Astrocyte (in vitro differentiated cells and primary cell): Measurements from ENCODE around the gene ZNF197. TPM values are rescaled to one million over a fixed set of nuclear protein-coding genes. Genes with fewer than 3 reads are reported as not detected.

Experiments
- DNase-seq: peaks from one replicate; pipeline ENCODE4 v3.0.0-alpha.2; 2010; ENCODE audit warnings: low read depth
- FAIRE-seq: peaks from 2 replicates; lab custom pipeline; 2011; peaks lifted over from hg19 to GRCh38; lab: Jason Lieb, UNC
- H2AFZ ChIP-seq: 2 replicates; pipeline ENCODE4 v1.6.0; 2012; ENCODE audit warnings: low read depth, low read length, inconsistent platforms
- H3K27ac ChIP-seq: 2 replicates; pipeline ENCODE4 v1.5.1; 2011; ENCODE audit warnings: low read depth, low read length, inconsistent platforms
- H3K27me3 ChIP-seq: 2 replicates; pipeline ENCODE4 v1.6.0; 2011; ENCODE audit warnings: low read length, inconsistent platforms; ENCODE audit not compliant: insufficient read depth
- H3K36me3 ChIP-seq: 2 replicates; pipeline ENCODE4 v1.5.1; 2011; ENCODE audit warnings: low read length, inconsistent platforms; ENCODE audit not compliant: insufficient read depth
- H3K4me1 ChIP-seq: 2 replicates; pipeline ENCODE4 v1.5.1; 2011; ENCODE audit warnings: low read length, inconsistent platforms; ENCODE audit not compliant: insufficient read depth
- H3K4me2 ChIP-seq: 2 replicates; pipeline ENCODE4 v1.6.0; 2012; ENCODE audit warnings: low read length, inconsistent platforms
- H3K4me3 ChIP-seq: 2 replicates; pipeline ENCODE4 v1.5.1; 2011; ENCODE audit warnings: low read depth, mild to moderate bottlenecking, low read length, inconsistent platforms; ENCODE audit not compliant: insufficient read depth
- H3K79me2 ChIP-seq: 2 replicates; pipeline ENCODE4 v1.6.0; 2012; ENCODE audit warnings: mild to moderate bottlenecking, low read length, inconsistent platforms; ENCODE audit not compliant: insufficient read depth
- H3K9ac ChIP-seq: 2 replicates; pipeline ENCODE4 v1.6.0; 2012; ENCODE audit warnings: mild to moderate bottlenecking, low read length, inconsistent platforms
- H3K9me3 ChIP-seq: 2 replicates; pipeline ENCODE4 v1.5.1; 2012; ENCODE audit warnings: low read depth, mild to moderate bottlenecking, low read length, inconsistent platforms; ENCODE audit not compliant: insufficient read depth
- H4K20me1 ChIP-seq: 2 replicates; pipeline ENCODE4 v1.6.0; 2012; ENCODE audit warnings: low read length, inconsistent platforms; ENCODE audit not compliant: insufficient read depth
- H3K27ac Mint-ChIP-seq: one replicate; pipeline ENCODE4 v1.8.0; 2021; ENCODE audit warnings: mild to moderate bottlenecking, mixed read lengths; ENCODE audit not compliant: unreplicated experiment
- H3K27me3 Mint-ChIP-seq: one replicate; pipeline ENCODE4 v1.8.0; 2021; ENCODE audit warnings: low read depth, mixed read lengths; ENCODE audit not compliant: unreplicated experiment
- H3K36me3 Mint-ChIP-seq: one replicate; pipeline ENCODE4 v1.8.0; 2021; ENCODE audit warnings: low read depth, mixed read lengths; ENCODE audit not compliant: unreplicated experiment
- H3K4me1 Mint-ChIP-seq: one replicate; pipeline ENCODE4 v1.8.0; 2021; ENCODE audit warnings: low read depth, mixed read lengths; ENCODE audit not compliant: unreplicated experiment
- H3K4me3 Mint-ChIP-seq: one replicate; pipeline ENCODE4 v1.8.0; 2021; ENCODE audit warnings: mild to moderate bottlenecking, moderate library complexity, mixed read lengths; ENCODE audit not compliant: unreplicated experiment
- H3K9me3 Mint-ChIP-seq: one replicate; pipeline ENCODE4 v1.8.0; 2021; ENCODE audit warnings: mild to moderate bottlenecking, mixed read lengths; ENCODE audit not compliant: unreplicated experiment
- EZH2 ChIP-seq: IDR thresholded peaks from 2 replicates; pipeline ENCODE4 v1.6.1; 2012; ENCODE audit warnings: mild to moderate bottlenecking, low read length, inconsistent platforms; ENCODE audit not compliant: insufficient read depth
- total RNA-seq: library from RNA; stranded (reverse); gene quantifications from 2 replicates; pipeline ENCODE4 v1.2.1, GENCODE V29; 2021
- TF ChIP-seq, protein P1 (sequence below): IDR thresholded peaks from 2 replicates; pipeline ENCODE4 v1.5.1; 2011; ENCODE audit warnings: low read depth, mild to moderate bottlenecking, inconsistent platforms, low read length, moderate library complexity; ENCODE audit not compliant: insufficient read depth

ZNF197 gene
- total RNA-seq, 1 donor from 2014 or later, result 20.4 TPM

DNA sequence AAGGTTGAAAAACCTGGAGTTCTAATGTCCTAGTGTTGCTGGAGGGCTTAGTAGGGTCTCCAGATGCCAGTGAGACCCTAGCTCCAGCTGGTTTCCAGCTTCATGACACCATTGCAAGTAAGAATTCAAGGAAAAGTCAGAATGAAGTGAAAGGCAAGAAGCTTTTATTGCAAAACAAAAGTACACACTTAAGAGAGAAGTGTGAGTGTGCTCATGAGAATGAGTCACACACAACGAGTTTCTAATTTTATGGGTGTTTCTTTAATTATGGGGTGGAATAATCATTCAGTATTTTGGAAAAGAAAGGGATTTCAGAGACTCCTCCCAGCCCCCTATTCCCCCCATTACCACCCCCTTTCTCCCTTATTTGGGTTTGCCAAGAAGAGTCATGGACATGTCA, 63.1 kb downstream of the ZNF197 start:
- Histone ChIP-seq H3K36me3 (no peaks in the 10 kb centered on the region), H3K27ac (no peak overlapping the region), H3K9me3 (peaks cover 9% of the 10 kb centered on the region), H3K4me1 (no peaks in the 10 kb centered on the region), H3K9ac (no peak overlapping the region), H3K79me2 (no peaks in the 10 kb centered on the region), H3K4me2 (no peak overlapping the region), H3K4me3 (no peak overlapping the region), H2AFZ (no peak overlapping the region), H4K20me1 (no peaks in the 10 kb centered on the region), H3K27me3 (no peaks in the 10 kb centered on the region)
- Mint-ChIP-seq H3K4me1 (peaks cover 5% of the 10 kb centered on the region), H3K9me3 (peaks cover 37% of the 10 kb centered on the region), H3K27me3 (peaks cover 28% of the 10 kb centered on the region), H3K36me3 (peaks cover 25% of the 10 kb centered on the region), H3K4me3 (no peak overlapping the region), H3K27ac (no peak overlapping the region)
- DNase-seq (no peak), FAIRE-seq (no peak)
- TF ChIP-seq, protein P1, sequence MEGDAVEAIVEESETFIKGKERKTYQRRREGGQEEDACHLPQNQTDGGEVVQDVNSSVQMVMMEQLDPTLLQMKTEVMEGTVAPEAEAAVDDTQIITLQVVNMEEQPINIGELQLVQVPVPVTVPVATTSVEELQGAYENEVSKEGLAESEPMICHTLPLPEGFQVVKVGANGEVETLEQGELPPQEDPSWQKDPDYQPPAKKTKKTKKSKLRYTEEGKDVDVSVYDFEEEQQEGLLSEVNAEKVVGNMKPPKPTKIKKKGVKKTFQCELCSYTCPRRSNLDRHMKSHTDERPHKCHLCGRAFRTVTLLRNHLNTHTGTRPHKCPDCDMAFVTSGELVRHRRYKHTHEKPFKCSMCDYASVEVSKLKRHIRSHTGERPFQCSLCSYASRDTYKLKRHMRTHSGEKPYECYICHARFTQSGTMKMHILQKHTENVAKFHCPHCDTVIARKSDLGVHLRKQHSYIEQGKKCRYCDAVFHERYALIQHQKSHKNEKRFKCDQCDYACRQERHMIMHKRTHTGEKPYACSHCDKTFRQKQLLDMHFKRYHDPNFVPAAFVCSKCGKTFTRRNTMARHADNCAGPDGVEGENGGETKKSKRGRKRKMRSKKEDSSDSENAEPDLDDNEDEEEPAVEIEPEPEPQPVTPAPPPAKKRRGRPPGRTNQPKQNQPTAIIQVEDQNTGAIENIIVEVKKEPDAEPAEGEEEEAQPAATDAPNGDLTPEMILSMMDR, result no peak
- no peak for TF ChIP-seq EZH2

Other genes starting within 250 kb of the ZNF197 start
- 20.9 and 21.3 TPM in 2 replicates for gene ZNF445, start 147.4 kb upstream of the ZNF197 start, total RNA-seq
- 4.8 and 5.7 TPM in 2 replicates for gene ZKSCAN7, start 69.8 kb upstream of the ZNF197 start, total RNA-seq
- 5.5 and 6.7 TPM in 2 replicates for gene ZNF660, start 40.1 kb upstream of the ZNF197 start, total RNA-seq
- 14.5 and 16.8 TPM in 2 replicates for gene ZNF35, start 23.7 kb downstream of the ZNF197 start, total RNA-seq
- 1.9 and 2.2 TPM in 2 replicates for gene ZNF502, start 87.6 kb downstream of the ZNF197 start, total RNA-seq
- gene ZNF501, start 104.6 kb downstream of the ZNF197 start, total RNA-seq, result 1.2 and 2.2 TPM in 2 replicates
- gene KIAA1143, start 136.6 kb downstream of the ZNF197 start, total RNA-seq, result 17.8 and 19.5 TPM in 2 replicates
- gene KIF15, start 136.8 kb downstream of the ZNF197 start, total RNA-seq, result 0.82 and 1.5 TPM in 2 replicates
- gene TMEM42, start 236.9 kb downstream of the ZNF197 start, total RNA-seq, result 6.9 and 7.9 TPM in 2 replicates
- 0.18 TPM in 1 of 2 replicates, not detected in the other for gene TGM4, start 249.6 kb downstream of the ZNF197 start, total RNA-seq